K562 (cell line): Measurements from ENCODE around the gene S100A6. TPM values are rescaled to one million over a fixed set of nuclear protein-coding genes. Genes with fewer than 3 reads are reported as not detected.

Source experiments
- ATAC-seq: fragments of 200-7000 bp; cut with Tn5 transposase; 3 replicates; pipeline ENCODE4 v1.9.1; 2020; ENCODE audit warnings: moderate library complexity
- BruUV-seq: library from RNA; stranded (reverse); fragments of 400-500 nt; replicated peaks from 2 replicates; lab custom pipeline; 2021; lab: Mats Ljungman, UMichigan
- CTCF ChIA-PET: fragments of 300-600 bp; formaldehyde crosslinking; extraction: SDS; loops from one replicate; lab custom pipeline; 2021; ENCODE audit warnings: low intra/inter-chr PET ratio; lab: Yijun Ruan, JAX
- POLR2A ChIA-PET: fragments of 300-600, 350-650 bp; sonication (Branson Sonifier 250); formaldehyde crosslinking; extraction: SDS; loops from one replicate; lab custom pipeline; 2021; ENCODE audit warnings: antibody characterized with exemption, inconsistent platforms; lab: Yijun Ruan, JAX
- DNase-seq, 4 experiments: peaks; one replicate each; pipeline versions ENCODE4 v3.0.0 to v3.0.0-alpha.2; 2011 to 2018; ENCODE audit warnings: low spot score in 3 of 4, mixed read lengths in 3 of 4; ENCODE audit errors: extremely low read depth in 1 of 4
- FAIRE-seq: peaks from 2 replicates; lab custom pipeline; 2011; peaks lifted over from hg19 to GRCh38; lab: Jason Lieb, UNC
- H2AFZ ChIP-seq: 2 replicates; pipeline ENCODE4 v1.6.0; 2011; ENCODE audit warnings: low read depth, low read length, control low read depth, inconsistent platforms
- H3K27ac ChIP-seq: fragments of 200-600 bp; 3 replicates; pipeline ENCODE4 v1.8.0; 2011; ENCODE audit warnings: low read depth, mild to moderate bottlenecking, control low read depth, inconsistent platforms, low read length, moderate library complexity, mixed read lengths; ENCODE audit errors: extremely low read depth
- H3K27me3 ChIP-seq, 2 experiments: fragments of 300-600 bp in 1 of 2; 2 replicates in 1 of 2; 3 replicates in 1 of 2; pipeline versions ENCODE4 v1.6.0 to v1.8.0; 2011; ENCODE audit warnings: inconsistent platforms in 2 of 2, low read length in 2 of 2, mild to moderate bottlenecking in 1 of 2, mixed read lengths in 1 of 2, moderate library complexity in 1 of 2; ENCODE audit not compliant: control insufficient read depth in 2 of 2, insufficient read depth in 2 of 2
- H3K36me3 ChIP-seq: fragments of 300-600 bp; 3 replicates; pipeline ENCODE4 v1.8.0; 2011; ENCODE audit warnings: mild to moderate bottlenecking, low read length, inconsistent platforms; ENCODE audit not compliant: control insufficient read depth, insufficient read depth
- H3K4me1 ChIP-seq, 2 experiments: fragments of 200-600 bp in 1 of 2; replicated peaks in 1 of 2; 2 replicates in 1 of 2; 3 replicates in 1 of 2; pipeline versions ENCODE4 v1.5.1 to v1.8.0; 2011; ENCODE audit warnings: inconsistent platforms in 2 of 2, low read length in 2 of 2, mild to moderate bottlenecking in 1 of 2, mixed read lengths in 1 of 2, moderate library complexity in 1 of 2; ENCODE audit not compliant: control insufficient read depth in 2 of 2, insufficient read depth in 2 of 2
- H3K4me2 ChIP-seq: 2 replicates; pipeline ENCODE4 v1.6.1; 2011; ENCODE audit warnings: low read length, control low read depth, inconsistent platforms, mixed read lengths; ENCODE audit not compliant: insufficient read depth
- H3K4me3 ChIP-seq: fragments of 200-600 bp; sonication (generic), shearing (Covaris generic); 2 replicates; pipeline ENCODE4 v1.5.1; 2016; ENCODE audit warnings: control low read depth, inconsistent platforms
- H3K79me2 ChIP-seq: fragments of 200-600 bp; 3 replicates; pipeline ENCODE4 v1.8.0; 2011; ENCODE audit warnings: low read length, inconsistent platforms; ENCODE audit not compliant: control insufficient read depth, insufficient read depth
- H3K9ac ChIP-seq, 2 experiments: 2 replicates each; pipeline versions ENCODE4 v1.6.0 to v1.6.1; 2011; ENCODE audit warnings: low read depth in 2 of 2, low read length in 2 of 2, control low read depth in 1 of 2, inconsistent platforms in 1 of 2, mild to moderate bottlenecking in 1 of 2, mixed read lengths in 1 of 2; ENCODE audit not compliant: insufficient read depth in 1 of 2
- H3K9me1 ChIP-seq: one replicate; pipeline ENCODE4 v1.6.0; 2011; ENCODE audit warnings: inconsistent platforms, mild to moderate bottlenecking, low read length, moderate library complexity; ENCODE audit not compliant: control insufficient read depth, insufficient read depth
- H3K9me3 ChIP-seq: replicated peaks from 2 replicates; pipeline ENCODE4 v1.5.1; 2011; ENCODE audit warnings: low read depth, low read length, inconsistent platforms; ENCODE audit not compliant: control insufficient read depth, insufficient read depth
- H4K20me1 ChIP-seq: replicated peaks from 2 replicates; pipeline ENCODE4 v1.6.1; 2011; ENCODE audit warnings: low read length, inconsistent platforms, mixed read lengths; ENCODE audit not compliant: control insufficient read depth, insufficient read depth
- CTCF ChIP-seq, 3 experiments: IDR thresholded peaks in 2 of 3; conservative IDR thresholded peaks in 1 of 3; 2 replicates each; pipeline ENCODE4 v1.5.1; 2011 to 2012; ENCODE audit warnings: low read length in 3 of 3, mild to moderate bottlenecking in 3 of 3, control low read depth in 2 of 3, improper control_type of control experiment in 1 of 3, inconsistent platforms in 1 of 3, low read depth in 1 of 3, mixed read lengths in 1 of 3, moderate library complexity in 1 of 3; ENCODE audit not compliant: insufficient read depth in 2 of 3
- PRDM10 ChIP-seq: fragments of 450-650 bp; IDR thresholded peaks from 2 replicates; pipeline ENCODE4 v1.6.1; 2018; ENCODE audit not compliant: partially characterized antibody
- SMAD4 ChIP-seq: fragments of 250-450 bp; sonication (Bioruptor Pico); conservative IDR thresholded peaks from 2 replicates; pipeline ENCODE4 v1.8.0; 2021; ENCODE audit warnings: inconsistent platforms, mild to moderate bottlenecking, moderate library complexity
- WGBS: fragments of 100-300 bp; shearing (Covaris generic); methylation state at CpG from one replicate; pipeline ENCODE4 v1.1.6; 2016; ENCODE audit warnings: low coverage, mixed read lengths; ENCODE audit not compliant: insufficient coverage; ENCODE audit errors: missing lambda C conversion rate; 5-methylcytosine and 5-hydroxymethylcytosine counted together
- in situ Hi-C: fragments of 300-500 bp; cut with MboI; formaldehyde crosslinking; loops from 4 replicates; pipeline ENCODE4 v1.15.0; 2018; ENCODE audit warnings: inconsistent platforms, mixed read lengths
- intact Hi-C: fragments of 100-400 bp; cut with micrococcal nuclease; formaldehyde crosslinking; loops from 2 replicates; pipeline ENCODE4 v1.14.2; 2022
- polyA plus RNA-seq, 8 experiments: library from polyadenylated mRNA; depleted of rRNA in 4 of 8; stranded (reverse) in 5 of 8; unstranded in 3 of 8; fragments of >200 nt; fragmentation: Nextera tagmentation in 2 of 8; fragmentation: Illumina TruSeq in 1 of 8; extraction: Ambion mirVana in 2 of 8; extraction: Trizol in 1 of 8; gene quantifications; 2 replicates each; pipeline versions ENCODE4 v1.2.1 to v1.2.3, GENCODE V29; 2011 to 2014; ENCODE audit warnings: inconsistent platforms in 1 of 8, missing spikeins in 1 of 8
- total RNA-seq, 7 experiments: library from RNA; depleted of rRNA in 6 of 7; stranded (reverse); fragments of >200 nt in 6 of 7; fragmentation: Illumina TruSeq in 2 of 7; extraction: Trizol in 2 of 7; gene quantifications; 2 replicates each; pipeline versions ENCODE4 v1.2.1 to v1.2.3, GENCODE V29; 2011 to 2021; ENCODE audit warnings: low replicate concordance in 1 of 7
- TF ChIP-seq, protein P1 (sequence below): fragments of 450-650 bp; IDR thresholded peaks from 2 replicates; pipeline ENCODE4 v1.6.1; 2016; ENCODE audit warnings: low read depth, mild to moderate bottlenecking, moderate library complexity
- TF ChIP-seq, protein P2 (sequence below): sonication (generic); formaldehyde crosslinking; IDR thresholded peaks from 2 replicates; pipeline ENCODE4 v1.8.1; 2023; ENCODE audit warnings: mild to moderate bottlenecking, missing genetic modification reagents

S100A6 gene
- total and polyA plus RNA-seq, 9 of the 15 experiments (the other 6 are each of a cell fraction or from before 2014, with no cell fraction given): 9.8 to 66.5 (median 23.2) TPM

DNA sequence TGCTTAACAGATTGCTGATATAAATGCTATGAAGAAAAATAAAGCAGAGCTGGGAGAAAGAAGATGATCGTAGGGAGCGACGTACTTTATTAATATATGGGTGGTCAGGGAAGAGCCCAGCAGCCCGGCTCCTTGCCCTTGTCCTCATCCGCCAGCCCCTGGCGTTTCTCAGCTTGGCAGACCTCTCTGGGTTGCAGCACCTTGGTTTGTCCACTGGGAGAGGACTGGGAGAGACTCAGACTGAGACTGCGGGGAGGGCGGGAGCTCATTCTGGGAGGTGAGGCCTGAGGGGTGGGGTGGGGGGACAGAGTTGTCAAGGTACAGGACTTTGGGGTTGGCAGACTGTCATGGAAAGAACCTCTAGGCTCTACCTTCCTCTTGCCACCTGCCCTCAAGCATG lies 16.5 kb upstream of the S100A6 start:
- DNase-seq (peak in 1 of 4 experiments; percentile 43), ATAC-seq (peak; percentile 58; the same call in 2 of the 3 replicates), FAIRE-seq (no peak)
- in situ Hi-C loops: no loop called here
- H4K20me1 ChIP-seq: no peaks in the 10 kb centered on the region
- CTCF ChIA-PET: no interaction called here
- no peaks in the 10 kb centered on the region for H3K36me3 ChIP-seq
- no peak overlapping the region for H3K4me3 ChIP-seq
- H3K9me3 ChIP-seq: no peaks in the 10 kb centered on the region
- H3K79me2 ChIP-seq: no peaks in the 10 kb centered on the region
- 76% methylated on average over 8 of the region's 8 CpGs for WGBS
- peaks cover 30 to 32% of the 10 kb centered on the region in 2 experiments; a peak in 4 of 5 replicates for H3K4me1 ChIP-seq
- no peaks in the 10 kb centered on the region for H3K9me1 ChIP-seq
- POLR2A ChIA-PET: no interaction called here
- H3K27ac ChIP-seq: no peak overlapping the region
- intact Hi-C loops: no loop called here
- H3K4me2 ChIP-seq: no peak overlapping the region
- no peak overlapping the region for H2AFZ ChIP-seq
- TF ChIP-seq SMAD4 (no peak), PRDM10 (peak; percentile 22), CTCF (IDR thresholded peaks at IDR 0.05 in 2 of 3, conservative IDR thresholded peaks at IDR 0.05 in 1 of 3; ENCODE audit: insufficient read depth in 2 of 3, low read depth in 1 of 3, low read length in 3 of 3) (0 out of 6 replicates have a peak, but pooled peaks of 1 of the 3 experiments have one; percentile 11)
- TF ChIP-seq, protein P1, sequence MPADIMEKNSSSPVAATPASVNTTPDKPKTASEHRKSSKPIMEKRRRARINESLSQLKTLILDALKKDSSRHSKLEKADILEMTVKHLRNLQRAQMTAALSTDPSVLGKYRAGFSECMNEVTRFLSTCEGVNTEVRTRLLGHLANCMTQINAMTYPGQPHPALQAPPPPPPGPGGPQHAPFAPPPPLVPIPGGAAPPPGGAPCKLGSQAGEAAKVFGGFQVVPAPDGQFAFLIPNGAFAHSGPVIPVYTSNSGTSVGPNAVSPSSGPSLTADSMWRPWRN: no peak
- TF ChIP-seq, protein P2, sequence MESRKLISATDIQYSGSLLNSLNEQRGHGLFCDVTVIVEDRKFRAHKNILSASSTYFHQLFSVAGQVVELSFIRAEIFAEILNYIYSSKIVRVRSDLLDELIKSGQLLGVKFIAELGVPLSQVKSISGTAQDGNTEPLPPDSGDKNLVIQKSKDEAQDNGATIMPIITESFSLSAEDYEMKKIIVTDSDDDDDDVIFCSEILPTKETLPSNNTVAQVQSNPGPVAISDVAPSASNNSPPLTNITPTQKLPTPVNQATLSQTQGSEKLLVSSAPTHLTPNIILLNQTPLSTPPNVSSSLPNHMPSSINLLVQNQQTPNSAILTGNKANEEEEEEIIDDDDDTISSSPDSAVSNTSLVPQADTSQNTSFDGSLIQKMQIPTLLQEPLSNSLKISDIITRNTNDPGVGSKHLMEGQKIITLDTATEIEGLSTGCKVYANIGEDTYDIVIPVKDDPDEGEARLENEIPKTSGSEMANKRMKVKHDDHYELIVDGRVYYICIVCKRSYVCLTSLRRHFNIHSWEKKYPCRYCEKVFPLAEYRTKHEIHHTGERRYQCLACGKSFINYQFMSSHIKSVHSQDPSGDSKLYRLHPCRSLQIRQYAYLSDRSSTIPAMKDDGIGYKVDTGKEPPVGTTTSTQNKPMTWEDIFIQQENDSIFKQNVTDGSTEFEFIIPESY (CRISPR knock-in tag): peak; percentile 73; the same call in 1 of the 2 replicates
- no peak overlapping the region for H3K9ac ChIP-seq
- no peaks in the 10 kb centered on the region for H3K27me3 ChIP-seq
- BruUV-seq: no TSS peak
